K562 (cell line): Measurements from ENCODE around the gene NABP2. TPM values are rescaled to one million over a fixed set of nuclear protein-coding genes. Genes with fewer than 3 reads are reported as not detected.

ENCODE experiments used
- ATAC-seq: fragments of 200-7000 bp; cut with Tn5 transposase; 3 replicates; pipeline ENCODE4 v1.9.1; 2020; ENCODE audit warnings: moderate library complexity
- BruUV-seq: library from RNA; stranded (reverse); fragments of 400-500 nt; replicated peaks from 2 replicates; lab custom pipeline; 2021; lab: Mats Ljungman, UMichigan
- CTCF ChIA-PET: fragments of 300-600 bp; formaldehyde crosslinking; extraction: SDS; loops from one replicate; lab custom pipeline; 2021; ENCODE audit warnings: low intra/inter-chr PET ratio; lab: Yijun Ruan, JAX
- POLR2A ChIA-PET: fragments of 300-600, 350-650 bp; sonication (Branson Sonifier 250); formaldehyde crosslinking; extraction: SDS; loops from one replicate; lab custom pipeline; 2021; ENCODE audit warnings: antibody characterized with exemption, inconsistent platforms; lab: Yijun Ruan, JAX
- DNase-seq, 4 experiments: peaks; one replicate each; pipeline versions ENCODE4 v3.0.0 to v3.0.0-alpha.2; 2011 to 2018; ENCODE audit warnings: low spot score in 3 of 4, mixed read lengths in 3 of 4; ENCODE audit errors: extremely low read depth in 1 of 4
- FAIRE-seq: peaks from 2 replicates; lab custom pipeline; 2011; peaks lifted over from hg19 to GRCh38; lab: Jason Lieb, UNC
- H2AFZ ChIP-seq: 2 replicates; pipeline ENCODE4 v1.6.0; 2011; ENCODE audit warnings: low read depth, low read length, control low read depth, inconsistent platforms
- H3K27ac ChIP-seq: fragments of 200-600 bp; 3 replicates; pipeline ENCODE4 v1.8.0; 2011; ENCODE audit warnings: low read depth, mild to moderate bottlenecking, control low read depth, inconsistent platforms, low read length, moderate library complexity, mixed read lengths; ENCODE audit errors: extremely low read depth
- H3K27me3 ChIP-seq, 2 experiments: fragments of 300-600 bp in 1 of 2; 2 replicates in 1 of 2; 3 replicates in 1 of 2; pipeline versions ENCODE4 v1.6.0 to v1.8.0; 2011; ENCODE audit warnings: inconsistent platforms in 2 of 2, low read length in 2 of 2, mild to moderate bottlenecking in 1 of 2, mixed read lengths in 1 of 2, moderate library complexity in 1 of 2; ENCODE audit not compliant: control insufficient read depth in 2 of 2, insufficient read depth in 2 of 2
- H3K36me3 ChIP-seq: fragments of 300-600 bp; 3 replicates; pipeline ENCODE4 v1.8.0; 2011; ENCODE audit warnings: mild to moderate bottlenecking, low read length, inconsistent platforms; ENCODE audit not compliant: control insufficient read depth, insufficient read depth
- H3K4me1 ChIP-seq, 2 experiments: fragments of 200-600 bp in 1 of 2; replicated peaks in 1 of 2; 2 replicates in 1 of 2; 3 replicates in 1 of 2; pipeline versions ENCODE4 v1.5.1 to v1.8.0; 2011; ENCODE audit warnings: inconsistent platforms in 2 of 2, low read length in 2 of 2, mild to moderate bottlenecking in 1 of 2, mixed read lengths in 1 of 2, moderate library complexity in 1 of 2; ENCODE audit not compliant: control insufficient read depth in 2 of 2, insufficient read depth in 2 of 2
- H3K4me2 ChIP-seq: 2 replicates; pipeline ENCODE4 v1.6.1; 2011; ENCODE audit warnings: low read length, control low read depth, inconsistent platforms, mixed read lengths; ENCODE audit not compliant: insufficient read depth
- H3K4me3 ChIP-seq: fragments of 200-600 bp; sonication (generic), shearing (Covaris generic); 2 replicates; pipeline ENCODE4 v1.5.1; 2016; ENCODE audit warnings: control low read depth, inconsistent platforms
- H3K79me2 ChIP-seq: fragments of 200-600 bp; 3 replicates; pipeline ENCODE4 v1.8.0; 2011; ENCODE audit warnings: low read length, inconsistent platforms; ENCODE audit not compliant: control insufficient read depth, insufficient read depth
- H3K9ac ChIP-seq, 2 experiments: 2 replicates each; pipeline versions ENCODE4 v1.6.0 to v1.6.1; 2011; ENCODE audit warnings: low read depth in 2 of 2, low read length in 2 of 2, control low read depth in 1 of 2, inconsistent platforms in 1 of 2, mild to moderate bottlenecking in 1 of 2, mixed read lengths in 1 of 2; ENCODE audit not compliant: insufficient read depth in 1 of 2
- H3K9me1 ChIP-seq: one replicate; pipeline ENCODE4 v1.6.0; 2011; ENCODE audit warnings: inconsistent platforms, mild to moderate bottlenecking, low read length, moderate library complexity; ENCODE audit not compliant: control insufficient read depth, insufficient read depth
- H3K9me3 ChIP-seq: replicated peaks from 2 replicates; pipeline ENCODE4 v1.5.1; 2011; ENCODE audit warnings: low read depth, low read length, inconsistent platforms; ENCODE audit not compliant: control insufficient read depth, insufficient read depth
- H4K20me1 ChIP-seq: replicated peaks from 2 replicates; pipeline ENCODE4 v1.6.1; 2011; ENCODE audit warnings: low read length, inconsistent platforms, mixed read lengths; ENCODE audit not compliant: control insufficient read depth, insufficient read depth
- ARHGAP35 ChIP-seq: fragments of 450-650 bp; IDR thresholded peaks from 2 replicates; pipeline ENCODE4 v1.6.1; 2018; ENCODE audit not compliant: partially characterized antibody
- DEAF1 ChIP-seq: fragments of 450-650 bp; formaldehyde crosslinking; IDR thresholded peaks from 2 replicates; pipeline ENCODE4 v1.4.0; 2020; ENCODE audit warnings: mild to moderate bottlenecking, moderate library complexity
- NFE2 ChIP-seq: IDR thresholded peaks from 2 replicates; pipeline ENCODE4 v1.6.1; 2014; ENCODE audit warnings: antibody characterized with exemption, low read depth
- RBM39 ChIP-seq: fragments of 200-400 bp; formaldehyde crosslinking; optimal IDR thresholded peaks from 2 replicates; pipeline ENCODE3; 2018; ENCODE audit warnings: low read depth, low read length
- TRIM24 ChIP-seq, 2 experiments: fragments of 450-650 bp; IDR thresholded peaks; 2 replicates each; pipeline ENCODE4 v1.6.1; 2016
- ZNF12 ChIP-seq: sonication (generic); formaldehyde crosslinking; IDR thresholded peaks from 2 replicates; pipeline ENCODE4 v1.4.0; 2020; ENCODE audit warnings: mild to moderate bottlenecking, missing genetic modification reagents
- ZNF165 ChIP-seq: fragments of 250-450 bp; sonication (Bioruptor Pico); IDR thresholded peaks from 2 replicates; pipeline ENCODE4 v1.4.0; 2020; ENCODE audit warnings: borderline replicate concordance
- ZNF274 ChIP-seq: IDR thresholded peaks from 2 replicates; pipeline ENCODE4 v1.6.1; 2011; ENCODE audit warnings: low read depth, mild to moderate bottlenecking, low read length, moderate library complexity, borderline replicate concordance
- WGBS: fragments of 100-300 bp; shearing (Covaris generic); methylation state at CpG from one replicate; pipeline ENCODE4 v1.1.6; 2016; ENCODE audit warnings: low coverage, mixed read lengths; ENCODE audit not compliant: insufficient coverage; ENCODE audit errors: missing lambda C conversion rate; 5-methylcytosine and 5-hydroxymethylcytosine counted together
- in situ Hi-C: fragments of 300-500 bp; cut with MboI; formaldehyde crosslinking; loops from 4 replicates; pipeline ENCODE4 v1.15.0; 2018; ENCODE audit warnings: inconsistent platforms, mixed read lengths
- intact Hi-C: fragments of 100-400 bp; cut with micrococcal nuclease; formaldehyde crosslinking; loops from 2 replicates; pipeline ENCODE4 v1.14.2; 2022
- polyA plus RNA-seq, 8 experiments: library from polyadenylated mRNA; depleted of rRNA in 4 of 8; stranded (reverse) in 5 of 8; unstranded in 3 of 8; fragments of >200 nt; fragmentation: Nextera tagmentation in 2 of 8; fragmentation: Illumina TruSeq in 1 of 8; extraction: Ambion mirVana in 2 of 8; extraction: Trizol in 1 of 8; gene quantifications; 2 replicates each; pipeline versions ENCODE4 v1.2.1 to v1.2.3, GENCODE V29; 2011 to 2014; ENCODE audit warnings: inconsistent platforms in 1 of 8, missing spikeins in 1 of 8
- total RNA-seq, 7 experiments: library from RNA; depleted of rRNA in 6 of 7; stranded (reverse); fragments of >200 nt in 6 of 7; fragmentation: Illumina TruSeq in 2 of 7; extraction: Trizol in 2 of 7; gene quantifications; 2 replicates each; pipeline versions ENCODE4 v1.2.1 to v1.2.3, GENCODE V29; 2011 to 2021; ENCODE audit warnings: low replicate concordance in 1 of 7
- TF ChIP-seq, protein P1 (sequence below): fragments of 450-650 bp; formaldehyde crosslinking; IDR thresholded peaks from 2 replicates; pipeline ENCODE4 v1.4.0; 2020; ENCODE audit warnings: mild to moderate bottlenecking, moderate library complexity
- TF ChIP-seq, protein P2 (sequence below): fragments of 450-650 bp; conservative IDR thresholded peaks from 2 replicates; pipeline ENCODE4 v1.6.1; 2016; ENCODE audit warnings: missing genetic modification characterization, low read depth, mild to moderate bottlenecking, missing compliant biosample characterization, moderate library complexity

NABP2 gene
- total and polyA plus RNA-seq, 9 of the 15 experiments (the other 6 are each of a cell fraction or from before 2014, with no cell fraction given), result 11.3 to 60.6 (median 43.5) TPM

- Histone ChIP-seq H2AFZ (no peak overlapping the region), H3K27ac (no peak overlapping the region), H3K9me3 (no peaks in the 10 kb centered on the region), H3K79me2 (peaks cover 24% of the 10 kb centered on the region), H3K4me3 (no peak overlapping the region), H3K27me3 (no peaks in the 10 kb centered on the region), H3K9ac (peak overlapping the region in 1 of 2 experiments; percentile 54; a peak in 1 of 4 replicates), H3K36me3 (peaks cover 61% of the 10 kb centered on the region; the same call in 2 of the 3 replicates), H3K4me1 (peaks cover 12 to 20% of the 10 kb centered on the region in 2 experiments; a peak in 4 of 5 replicates), H4K20me1 (peaks cover 6% of the 10 kb centered on the region), H3K4me2 (no peak overlapping the region), H3K9me1 (no peaks in the 10 kb centered on the region)
- ChIA-PET CTCF (no interaction called here), POLR2A (interaction anchor here (0.6 to 1.8 kb wide), 3 partner anchors 11 to 112 kb away, joined by 3 to 6 read pairs (median 6); partner anchors contain the start of gene COQ10A)
- ATAC-seq, result no peak
- DNase-seq, result no peak
- intact Hi-C loops, result no loop called here
- in situ Hi-C loops, result loop anchor here (5.0 kb wide), 1 partner anchor 63 kb away; no protein-coding TSS in a partner anchor
- 87% methylated on average over 7 of the region's 7 CpGs for WGBS
- no peak for FAIRE-seq
- no TSS peak for BruUV-seq
- TF ChIP-seq ZNF12 (CRISPR knock-in tag) (no peak), TRIM24 (IDR thresholded peaks at IDR 0.05) (no peak), ARHGAP35 (no peak), RBM39 (no peak), ZNF274 (no peak), ZNF165 (CRISPR knock-in tag) (no peak), DEAF1 (no peak), NFE2 (no peak)
- TF ChIP-seq, protein P1, sequence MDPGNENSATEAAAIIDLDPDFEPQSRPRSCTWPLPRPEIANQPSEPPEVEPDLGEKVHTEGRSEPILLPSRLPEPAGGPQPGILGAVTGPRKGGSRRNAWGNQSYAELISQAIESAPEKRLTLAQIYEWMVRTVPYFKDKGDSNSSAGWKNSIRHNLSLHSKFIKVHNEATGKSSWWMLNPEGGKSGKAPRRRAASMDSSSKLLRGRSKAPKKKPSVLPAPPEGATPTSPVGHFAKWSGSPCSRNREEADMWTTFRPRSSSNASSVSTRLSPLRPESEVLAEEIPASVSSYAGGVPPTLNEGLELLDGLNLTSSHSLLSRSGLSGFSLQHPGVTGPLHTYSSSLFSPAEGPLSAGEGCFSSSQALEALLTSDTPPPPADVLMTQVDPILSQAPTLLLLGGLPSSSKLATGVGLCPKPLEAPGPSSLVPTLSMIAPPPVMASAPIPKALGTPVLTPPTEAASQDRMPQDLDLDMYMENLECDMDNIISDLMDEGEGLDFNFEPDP (CRISPR knock-in tag), result no peak
- TF ChIP-seq, protein P2, sequence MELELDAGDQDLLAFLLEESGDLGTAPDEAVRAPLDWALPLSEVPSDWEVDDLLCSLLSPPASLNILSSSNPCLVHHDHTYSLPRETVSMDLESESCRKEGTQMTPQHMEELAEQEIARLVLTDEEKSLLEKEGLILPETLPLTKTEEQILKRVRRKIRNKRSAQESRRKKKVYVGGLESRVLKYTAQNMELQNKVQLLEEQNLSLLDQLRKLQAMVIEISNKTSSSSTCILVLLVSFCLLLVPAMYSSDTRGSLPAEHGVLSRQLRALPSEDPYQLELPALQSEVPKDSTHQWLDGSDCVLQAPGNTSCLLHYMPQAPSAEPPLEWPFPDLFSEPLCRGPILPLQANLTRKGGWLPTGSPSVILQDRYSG, result no peak
These were observed 31.5 kb downstream of the NABP2 start for GRCh38 chr12:56255671-56256070.
